Hematopoietic multipotent progenitor cell treated with erythropoietin and hydrocortisone succinate and interleukin-3 and kit ligand, for 15 days (in vitro differentiated cells): Measurements from ENCODE around the gene UBE2J1.
"Not testable (repeated sequence)": the region's sequence is repeated elsewhere in the genome, so short reads cannot be mapped to it uniquely, and the experiment has no call there.

Experiments
- DNase-seq: peaks from one replicate; pipeline ENCODE4 v3.0.0-alpha.2; 2015; ENCODE audit warnings: low spot score

The UBE2J1 gene

GRCh38 chr6:89320012-89320559 lies 32.4 kb downstream of the UBE2J1 start:
- DNase-seq = no peak

- DNase-seq = no peak
Measured at GRCh38 chr6:89317067-89317466, 35.5 kb downstream of the UBE2J1 start.

GRCh38 chr6:89315249-89315885 lies 37.2 kb downstream of the UBE2J1 start, which contains the start of gene GABRR2:
Gene GABRR2 (minus strand): TSS chr6:89315299. CDS start chr6:89315165, 134 bp downstream.
- DNase-seq = no peak

DNA sequence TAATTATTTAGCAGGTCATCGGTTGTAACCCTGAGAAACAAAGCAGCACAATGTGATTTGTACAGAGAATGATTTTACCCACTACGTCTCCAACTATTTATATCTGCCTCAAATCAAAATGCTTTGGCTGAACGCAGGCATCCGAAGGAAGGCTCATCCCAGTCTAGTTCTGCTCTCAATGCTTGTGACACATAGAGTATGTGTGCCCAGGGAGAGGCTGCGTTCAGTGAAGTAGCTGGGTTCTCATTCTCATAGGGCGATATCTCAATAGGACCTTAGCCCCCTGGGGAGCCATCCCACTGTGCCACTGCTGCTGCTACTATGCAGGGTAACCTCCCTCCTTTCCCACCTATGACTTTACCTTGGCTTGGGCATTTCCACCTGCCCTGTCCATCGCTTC lies 37.8 kb downstream of the UBE2J1 start:
- no peak for DNase-seq

DNA sequence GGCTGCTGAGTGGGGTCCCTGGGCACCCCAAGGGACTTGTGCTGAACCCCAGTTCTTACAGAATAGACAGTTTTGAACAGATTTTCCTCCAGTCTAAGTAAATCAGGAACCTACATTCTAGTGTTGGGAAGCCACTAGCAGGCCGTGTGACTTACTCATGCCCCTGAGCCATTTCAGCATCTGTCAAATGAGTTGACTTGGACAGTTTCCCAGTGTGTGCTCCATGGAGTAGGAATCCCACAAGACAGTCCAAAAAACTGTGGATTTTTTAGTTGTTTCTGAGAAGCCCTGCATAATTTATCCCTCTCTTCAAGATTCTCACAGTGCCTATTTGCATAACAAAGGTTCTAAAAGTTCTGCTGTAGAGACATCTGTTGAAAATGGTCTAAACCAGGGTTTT lies 39.5 kb downstream of the UBE2J1 start:
- no peak for DNase-seq

DNA sequence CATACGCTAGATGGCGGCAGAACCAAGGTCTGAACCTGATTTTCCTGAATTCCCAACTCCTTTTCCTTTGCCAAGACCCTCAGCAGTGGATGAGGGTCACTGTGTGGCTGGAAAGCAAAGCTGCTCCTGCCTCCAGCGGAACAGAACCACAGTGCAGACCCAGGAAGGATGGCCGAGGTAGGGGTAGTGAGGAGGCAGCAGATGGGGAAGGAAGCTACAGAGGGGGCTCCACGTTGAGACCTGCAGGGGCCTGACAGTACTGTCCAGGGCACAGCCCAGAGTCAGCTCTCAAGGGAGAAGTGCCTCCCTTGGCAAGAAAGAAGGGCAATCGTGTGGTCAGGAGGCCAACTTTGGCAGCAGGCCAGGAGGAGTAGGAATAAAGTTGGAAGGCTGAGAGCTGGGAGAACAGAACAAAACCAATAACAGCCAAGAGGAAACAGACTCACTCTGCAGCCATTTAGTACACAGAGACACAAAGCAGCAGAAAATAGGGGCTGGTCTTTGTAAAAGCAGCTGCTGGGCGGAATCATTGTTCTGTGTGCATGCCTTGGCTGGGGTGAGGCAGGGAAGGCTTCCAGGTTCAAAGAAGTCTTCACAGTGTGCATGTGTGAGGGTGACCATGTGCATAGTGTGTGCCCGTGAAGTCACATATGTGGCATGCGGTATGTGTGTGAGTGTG lies 40.5 kb downstream of the UBE2J1 start:
- no peak for DNase-seq

GRCh38 chr6:89311530-89311852 lies 41.0 kb downstream of the UBE2J1 start:
- DNase-seq = no peak

- DNase-seq = no peak
Measured at GRCh38 chr6:89310929-89311328, 41.6 kb downstream of the UBE2J1 start.

DNA sequence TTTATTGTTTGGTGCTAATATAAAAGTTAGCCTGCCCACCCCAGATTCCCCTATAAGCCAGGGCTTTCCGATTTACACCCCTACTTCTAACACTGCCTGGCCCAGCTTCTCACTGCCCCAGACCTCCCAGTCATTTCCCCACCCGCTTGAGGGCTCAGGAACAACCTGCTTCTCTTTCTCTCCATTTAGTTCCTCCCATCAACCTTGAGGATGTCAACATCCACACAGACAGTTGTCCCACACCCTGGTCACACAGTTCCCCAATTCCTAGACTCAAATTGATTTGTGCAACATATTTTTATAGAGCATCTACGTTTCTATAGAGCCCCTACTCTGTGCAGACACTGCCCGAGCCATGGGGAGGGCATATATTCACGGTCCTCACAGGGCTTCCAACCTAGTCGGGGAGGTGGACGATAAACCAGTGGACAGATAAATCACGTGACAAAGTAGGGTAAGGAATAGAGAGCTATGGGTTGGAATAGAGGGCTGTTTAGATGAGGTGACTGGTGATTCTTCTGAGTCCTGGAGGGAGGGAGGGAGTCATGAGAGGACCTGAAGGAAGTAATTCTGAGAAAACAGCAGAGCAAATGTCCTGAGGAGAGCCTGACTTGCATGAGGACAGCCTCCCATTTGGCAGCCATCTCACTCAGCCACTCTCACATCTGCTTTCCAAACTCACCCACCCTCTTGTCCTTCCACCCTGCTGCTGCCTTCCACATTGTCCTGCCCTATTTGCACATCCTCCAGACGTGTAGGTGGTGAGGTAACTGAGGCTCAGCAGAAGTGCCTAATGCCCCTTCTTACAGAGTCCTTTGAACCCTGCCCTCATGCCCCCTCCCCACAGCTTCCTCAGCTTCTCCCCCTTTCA lies 43.8 kb downstream of the UBE2J1 start:
- DNase-seq = no peak

GRCh38 chr6:89304517-89304916 lies 48.0 kb downstream of the UBE2J1 start:
- not testable (repeated sequence) for DNase-seq

DNA sequence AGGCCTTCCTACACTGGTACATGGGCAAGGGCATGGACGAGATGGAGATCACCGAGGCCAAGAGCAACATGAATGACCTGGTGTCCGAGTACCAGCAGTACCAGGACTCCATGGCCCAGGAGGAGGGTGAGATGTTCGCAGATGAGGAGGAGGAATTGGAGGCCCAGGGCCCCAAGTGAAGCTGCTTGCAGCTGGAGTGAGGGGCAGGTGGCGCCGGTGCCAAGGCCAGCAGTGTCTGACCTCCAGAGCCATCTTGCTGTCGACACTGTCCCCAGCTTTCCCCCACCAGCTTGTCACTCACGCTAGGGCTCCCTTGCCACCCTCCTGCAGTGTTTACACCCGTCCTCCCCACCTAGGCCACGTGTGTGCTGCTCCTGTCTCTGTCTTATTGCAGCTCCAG lies 49.6 kb downstream of the UBE2J1 start:
- no peak for DNase-seq

- DNase-seq = no peak
Measured at GRCh38 chr6:89302195-89302770, 50.2 kb downstream of the UBE2J1 start.

- DNase-seq = no peak
Measured at GRCh38 chr6:89301586-89302194, 50.8 kb downstream of the UBE2J1 start.

- no peak for DNase-seq
Measured at GRCh38 chr6:89299466-89299850, 53.1 kb downstream of the UBE2J1 start.

DNA sequence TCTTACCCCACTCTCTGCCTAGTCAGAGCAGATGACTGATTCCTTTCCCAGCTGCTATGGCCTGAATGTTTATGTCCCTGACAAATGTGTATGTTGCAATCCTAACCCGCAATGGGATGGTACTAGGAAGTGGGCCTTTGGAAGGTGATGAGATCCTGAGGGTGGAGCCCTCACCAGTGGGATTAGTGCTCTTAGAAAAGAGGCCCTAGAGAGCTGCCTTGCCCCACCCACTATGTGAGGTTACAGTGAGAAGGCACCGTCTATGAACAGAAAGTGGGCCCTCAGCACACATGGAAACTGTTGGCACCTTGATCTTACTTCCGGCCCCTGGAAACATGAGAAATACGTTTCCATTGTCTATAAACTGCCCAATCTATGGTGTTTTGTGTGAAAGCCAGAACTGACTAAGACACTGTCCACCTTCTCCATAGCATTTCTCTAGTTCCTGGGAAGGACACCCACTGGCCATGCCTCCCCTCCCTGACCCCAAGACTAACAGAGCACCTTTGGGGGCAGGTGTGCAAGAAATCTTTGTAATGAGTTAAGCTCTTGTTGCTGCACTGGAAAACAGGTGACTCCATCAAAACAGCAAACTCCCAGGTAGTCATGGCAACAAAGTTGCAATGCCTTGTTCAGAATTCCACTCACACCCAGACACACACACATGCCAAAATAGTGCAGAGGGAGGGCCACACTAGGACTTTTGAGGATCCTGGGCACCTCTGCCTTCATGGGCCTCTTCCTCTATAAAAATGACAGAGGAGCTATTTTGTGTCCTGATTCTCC lies 53.6 kb downstream of the UBE2J1 start:
- no peak for DNase-seq

DNA sequence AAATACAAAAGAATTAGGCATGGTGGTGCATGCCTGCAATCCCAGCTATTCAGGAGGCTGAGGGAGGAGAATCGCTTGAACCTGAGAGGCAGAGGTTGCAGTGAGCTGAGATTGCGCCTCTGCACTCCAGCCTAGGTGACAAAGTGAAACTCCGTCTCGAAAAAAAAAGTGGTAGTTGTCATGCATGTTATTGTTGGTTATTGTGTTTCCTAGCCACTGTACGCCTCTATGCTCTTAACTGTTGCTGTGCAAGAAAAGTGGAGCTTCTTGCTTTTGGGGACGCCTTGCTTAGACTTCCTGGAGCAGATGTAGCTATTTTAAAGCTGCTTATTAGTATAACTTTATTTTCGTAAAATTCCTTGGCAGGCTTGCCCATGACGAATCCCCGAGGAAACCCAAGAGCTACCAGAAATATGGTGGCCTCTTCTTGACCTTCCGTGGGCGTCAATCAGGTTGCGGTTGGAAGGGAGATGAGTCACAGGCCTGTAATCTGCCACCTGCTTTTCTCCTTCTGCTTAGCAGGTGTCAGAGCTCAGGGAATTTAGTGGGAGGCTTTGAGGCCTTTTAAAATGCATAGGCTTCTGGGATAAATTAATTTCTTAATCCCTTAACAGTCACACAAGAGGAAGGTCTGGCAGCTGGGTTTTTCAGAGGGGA lies 54.7 kb downstream of the UBE2J1 start:
- DNase-seq = no peak

DNA sequence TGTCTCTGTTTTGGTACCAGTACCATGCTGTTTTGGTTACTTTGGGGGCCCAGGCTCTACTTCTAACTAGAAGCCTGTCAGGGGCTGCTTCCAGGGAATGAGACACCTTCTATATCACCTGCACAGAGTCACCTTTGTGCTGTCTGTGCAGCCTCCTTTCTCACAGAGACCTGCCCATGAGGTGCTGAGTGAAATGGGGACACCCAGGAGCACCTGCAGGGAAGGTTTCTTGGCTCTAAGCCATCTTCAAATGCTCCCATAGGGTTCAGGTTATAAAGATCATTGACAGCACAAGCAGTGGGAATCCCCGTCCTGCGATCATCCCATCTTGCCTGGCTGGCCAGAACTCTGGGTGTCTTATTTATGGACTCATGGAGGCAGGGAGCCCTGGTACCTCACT lies 56.5 kb downstream of the UBE2J1 start:
- DNase-seq = no peak

GRCh38 chr6:89295116-89295515 lies 57.4 kb downstream of the UBE2J1 start:
- not testable (repeated sequence) for DNase-seq

DNA sequence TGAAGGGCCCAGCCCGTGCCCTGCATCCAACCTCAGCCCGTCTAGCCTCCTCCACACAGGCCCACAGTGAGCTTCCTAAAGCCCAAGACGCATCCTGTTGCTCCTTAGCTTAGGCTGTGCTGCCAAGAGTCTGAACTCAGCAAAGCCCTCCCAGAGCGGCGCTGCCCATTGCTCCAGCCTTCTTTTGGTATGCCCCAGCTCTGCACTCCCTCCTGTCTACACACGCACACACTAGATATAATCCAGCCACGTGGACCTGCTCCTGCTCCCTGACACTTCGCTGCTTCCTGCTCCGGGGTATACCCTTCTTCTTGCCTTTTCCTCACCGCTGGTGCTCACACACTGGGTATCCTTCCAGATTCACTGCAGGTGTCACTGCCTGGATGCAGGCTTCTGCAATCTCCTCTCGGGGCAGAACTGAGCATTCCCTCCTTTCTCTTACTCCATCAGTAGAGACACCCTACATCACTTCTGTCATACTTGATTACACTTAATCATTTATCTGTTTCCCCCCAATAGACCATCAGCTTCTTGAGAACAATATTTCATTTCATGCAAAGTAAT lies 61.2 kb downstream of the UBE2J1 start:
- DNase-seq = no peak
